DND-41 (cell line): ENCODE data around the gene ZMIZ2.

Experiments used
- CTCF ChIP-seq: IDR thresholded peaks from 2 replicates; pipeline ENCODE4 v1.5.1; 2012; ENCODE audit warnings: borderline replicate concordance, low read length, moderate library complexity, mild to moderate bottlenecking; ENCODE audit not compliant: poor library complexity, severe bottlenecking; ENCODE audit errors: extremely low read depth
- EZH2 ChIP-seq: IDR thresholded peaks from 3 replicates; pipeline ENCODE4 v1.6.1; 2012; ENCODE audit warnings: borderline replicate concordance, low read depth, mild to moderate bottlenecking, moderate library complexity, low read length, inconsistent platforms; ENCODE audit not compliant: severe bottlenecking

GRCh38 chr7:44772440-44772839, 23.8 kb downstream of the ZMIZ2 start:
- no peak for TF ChIP-seq CTCF
- no peak for TF ChIP-seq EZH2
